ENCODE measurements around the gene MROH2A.

The MROH2A gene

DNA sequence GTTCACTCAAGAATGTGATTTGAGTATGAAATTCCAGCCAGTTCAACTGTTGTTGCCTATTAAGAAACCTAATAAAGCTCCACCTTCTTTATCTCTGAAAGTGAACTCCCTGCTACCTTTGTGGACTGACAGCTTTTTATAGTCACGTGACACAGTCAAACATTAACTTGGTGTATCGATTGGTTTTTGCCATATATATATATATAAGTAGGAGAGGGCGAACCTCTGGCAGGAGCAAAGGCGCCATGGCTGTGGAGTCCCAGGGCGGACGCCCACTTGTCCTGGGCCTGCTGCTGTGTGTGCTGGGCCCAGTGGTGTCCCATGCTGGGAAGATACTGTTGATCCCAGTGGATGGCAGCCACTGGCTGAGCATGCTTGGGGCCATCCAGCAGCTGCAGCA is 18.1 kb upstream of the MROH2A start, which contains the start of gene UGT1A1:
Gene UGT1A1, plus strand, starts transcription at position 228 of the 400 bp plus-strand sequence. Its CDS starts 18 bp downstream, at position 246.
- TF ChIP-seq ZNF585B (tag by site-specific recombination; IDR thresholded peaks at IDR 0.05), result no peak
- TF ChIP-seq ZNF266 (tag by site-specific recombination; IDR thresholded peaks at IDR 0.05; ENCODE audit: low read depth), result no peak
- no peak for TF ChIP-seq ZNF174 (tag by site-specific recombination; IDR thresholded peaks at IDR 0.05)
- CTCF ChIA-PET, result no interaction called here
- POLR2A ChIA-PET, result no interaction called here
- H3K9me3 ChIP-seq (ENCODE audit: control insufficient read depth, insufficient read depth, low read depth, low read length), result no peaks in the 10 kb centered on the region
- H3K4me1 ChIP-seq (ENCODE audit: control insufficient read depth, insufficient read depth, low read length), result no peaks in the 10 kb centered on the region
- H3K36me3 ChIP-seq (ENCODE audit: control insufficient read depth in 2 of 2, insufficient read depth in 1 of 2, low read length in 2 of 2), result no peaks in the 10 kb centered on the region
- no peak within 1 kb of the TSS for H3K27ac ChIP-seq (ENCODE audit: extremely low read depth, low read depth, low read length)
- no peak within 1 kb of the TSS for H3K4me3 ChIP-seq (ENCODE audit: low read depth, low read length)

DNA sequence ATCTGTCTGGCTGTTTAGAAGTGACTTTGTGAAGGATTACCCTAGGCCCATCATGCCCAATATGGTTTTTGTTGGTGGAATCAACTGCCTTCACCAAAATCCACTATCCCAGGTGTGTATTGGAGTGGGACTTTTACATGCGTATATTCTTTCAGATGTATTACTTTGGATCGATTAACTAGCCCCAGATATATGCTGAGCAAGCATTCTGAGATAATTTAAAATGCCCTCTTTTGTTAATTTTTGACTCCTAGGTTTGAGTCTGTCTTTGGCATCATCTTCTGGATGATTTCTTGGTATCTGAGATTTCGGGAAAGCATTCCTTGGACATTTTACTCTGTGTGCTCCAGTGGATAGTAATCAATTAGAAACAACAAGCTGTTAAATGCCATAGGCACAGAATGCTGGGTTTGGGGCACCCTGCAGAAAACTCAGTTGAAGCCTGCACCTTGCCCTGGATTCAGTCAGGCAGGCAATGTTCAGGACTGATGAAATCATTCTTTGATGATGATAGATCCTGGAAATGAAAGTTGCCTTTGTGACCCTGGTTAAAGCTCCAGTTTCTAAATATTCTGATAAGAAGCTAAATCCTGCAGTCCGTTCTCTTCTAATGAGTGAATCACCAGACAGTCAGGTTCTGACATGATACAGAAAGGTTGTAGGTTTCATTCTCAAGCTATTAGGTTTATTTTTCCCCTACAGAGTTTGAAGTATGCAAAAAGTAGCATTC is 16.9 kb upstream of the MROH2A start:
- POLR2A ChIA-PET, result interaction anchor here (0.6 kb wide), 1 partner anchor 195 kb away, joined by 4 read pairs; no protein-coding TSS in a partner anchor
- Histone ChIP-seq H3K36me3 (ENCODE audit: control insufficient read depth in 2 of 2, insufficient read depth in 1 of 2, low read length in 2 of 2) (no peaks in the 10 kb centered on the region), H3K27ac (ENCODE audit: extremely low read depth, low read depth, low read length) (no peak overlapping the region), H3K4me1 (ENCODE audit: control insufficient read depth, insufficient read depth, low read length) (no peaks in the 10 kb centered on the region), H3K4me3 (ENCODE audit: low read depth, low read length) (no peak overlapping the region), H3K9me3 (ENCODE audit: control insufficient read depth, insufficient read depth, low read depth, low read length) (no peaks in the 10 kb centered on the region)
- no peak for TF ChIP-seq ZFP69B (tag by site-specific recombination; IDR thresholded peaks at IDR 0.05)
- no peak for TF ChIP-seq ZNF561 (tag by site-specific recombination; IDR thresholded peaks at IDR 0.05; ENCODE audit: borderline replicate concordance)
- TF ChIP-seq ZSCAN30 (tag by site-specific recombination; IDR thresholded peaks at IDR 0.05), result no peak
- CTCF ChIA-PET, result interaction anchor here (0.5 to 0.7 kb wide), 2 partner anchors 30 to 1214 kb away, joined by 3 to 4 read pairs; no protein-coding TSS in a partner anchor

DNA sequence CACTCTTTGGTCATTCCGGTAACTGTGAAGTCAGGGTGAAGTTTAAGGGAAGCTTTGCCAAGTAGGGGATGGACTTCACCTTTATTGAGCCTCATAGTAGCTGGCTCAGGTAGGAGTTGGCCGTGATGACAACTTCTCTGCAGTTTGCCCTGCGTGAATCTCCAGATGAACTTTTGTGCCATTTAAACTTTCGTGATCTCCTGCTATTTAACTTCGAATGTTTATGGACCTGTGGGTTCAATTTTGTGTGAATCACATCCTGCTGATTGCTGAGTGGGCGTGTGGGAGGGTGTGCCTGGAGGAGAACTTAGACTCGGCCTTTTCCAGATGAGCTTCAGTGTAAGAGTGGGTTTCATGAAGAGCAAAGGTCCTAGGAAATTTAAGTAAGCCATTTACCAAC is 13.9 kb upstream of the MROH2A start:
- H3K9me3 ChIP-seq (ENCODE audit: control insufficient read depth, insufficient read depth, low read depth, low read length), result no peaks in the 10 kb centered on the region
- no peak overlapping the region for H3K4me3 ChIP-seq (ENCODE audit: low read depth, low read length)
- POLR2A ChIA-PET, result no interaction called here
- H3K36me3 ChIP-seq (ENCODE audit: control insufficient read depth in 2 of 2, insufficient read depth in 1 of 2, low read length in 2 of 2), result no peaks in the 10 kb centered on the region
- no peaks in the 10 kb centered on the region for H3K4me1 ChIP-seq (ENCODE audit: control insufficient read depth, insufficient read depth, low read length)
- TF ChIP-seq EGR2 (tag by site-specific recombination; IDR thresholded peaks at IDR 0.05; ENCODE audit: low read depth), result peak; percentile 68
- no peak for TF ChIP-seq FEZF1 (tag by site-specific recombination; IDR thresholded peaks at IDR 0.05)
- peak; percentile 77 for TF ChIP-seq ZFHX2 (tag by site-specific recombination; conservative IDR thresholded peaks at IDR 0.05)
- no peak for TF ChIP-seq ZEB2 (tag by site-specific recombination; IDR thresholded peaks at IDR 0.05)
- no peak for TF ChIP-seq ZNF184 (tag by site-specific recombination; IDR thresholded peaks at IDR 0.05)
- H3K27ac ChIP-seq (ENCODE audit: extremely low read depth, low read depth, low read length), result no peak overlapping the region
- CTCF ChIA-PET, result no interaction called here

DNA sequence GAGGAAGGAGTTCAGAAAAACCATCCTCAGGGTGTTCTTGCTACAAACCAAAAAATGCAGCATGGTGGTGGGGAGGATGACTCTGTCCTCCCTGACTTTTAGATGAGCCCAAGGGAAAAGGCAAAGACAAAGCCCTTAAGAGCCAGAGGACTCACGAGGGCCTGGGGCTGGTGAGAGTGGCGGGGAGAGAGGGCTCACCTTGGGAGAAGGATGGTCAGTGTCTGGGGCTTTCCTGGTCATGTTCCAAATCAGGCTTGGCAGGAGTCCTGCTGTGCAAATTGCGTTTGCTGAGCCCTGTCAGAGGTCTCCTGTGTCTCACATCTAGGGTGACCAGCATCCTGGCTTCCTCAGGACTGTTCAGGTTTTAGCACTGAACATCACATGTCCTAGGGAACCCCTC is 13.4 kb upstream of the MROH2A start:
- no peak overlapping the region for H3K27ac ChIP-seq (ENCODE audit: extremely low read depth, low read depth, low read length)
- ChIA-PET CTCF (no interaction called here), POLR2A (no interaction called here)
- TF ChIP-seq ZNF324 (tag by site-specific recombination; IDR thresholded peaks at IDR 0.05) (no peak), ZNF561 (tag by site-specific recombination; IDR thresholded peaks at IDR 0.05; ENCODE audit: borderline replicate concordance) (no peak), ZBTB1 (tag by site-specific recombination; IDR thresholded peaks at IDR 0.05) (no peak), OVOL3 (tag by site-specific recombination; IDR thresholded peaks at IDR 0.05) (no peak), HOXC10 (CRISPR knock-in tag; IDR thresholded peaks at IDR 0.05) (no peak), ZFHX2 (tag by site-specific recombination; conservative IDR thresholded peaks at IDR 0.05) (no peak)
- TF ChIP-seq, protein P1, sequence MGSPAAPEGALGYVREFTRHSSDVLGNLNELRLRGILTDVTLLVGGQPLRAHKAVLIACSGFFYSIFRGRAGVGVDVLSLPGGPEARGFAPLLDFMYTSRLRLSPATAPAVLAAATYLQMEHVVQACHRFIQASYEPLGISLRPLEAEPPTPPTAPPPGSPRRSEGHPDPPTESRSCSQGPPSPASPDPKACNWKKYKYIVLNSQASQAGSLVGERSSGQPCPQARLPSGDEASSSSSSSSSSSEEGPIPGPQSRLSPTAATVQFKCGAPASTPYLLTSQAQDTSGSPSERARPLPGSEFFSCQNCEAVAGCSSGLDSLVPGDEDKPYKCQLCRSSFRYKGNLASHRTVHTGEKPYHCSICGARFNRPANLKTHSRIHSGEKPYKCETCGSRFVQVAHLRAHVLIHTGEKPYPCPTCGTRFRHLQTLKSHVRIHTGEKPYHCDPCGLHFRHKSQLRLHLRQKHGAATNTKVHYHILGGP (tag by site-specific recombination; IDR thresholded peaks at IDR 0.05), result no peak
- TF ChIP-seq, protein P2, sequence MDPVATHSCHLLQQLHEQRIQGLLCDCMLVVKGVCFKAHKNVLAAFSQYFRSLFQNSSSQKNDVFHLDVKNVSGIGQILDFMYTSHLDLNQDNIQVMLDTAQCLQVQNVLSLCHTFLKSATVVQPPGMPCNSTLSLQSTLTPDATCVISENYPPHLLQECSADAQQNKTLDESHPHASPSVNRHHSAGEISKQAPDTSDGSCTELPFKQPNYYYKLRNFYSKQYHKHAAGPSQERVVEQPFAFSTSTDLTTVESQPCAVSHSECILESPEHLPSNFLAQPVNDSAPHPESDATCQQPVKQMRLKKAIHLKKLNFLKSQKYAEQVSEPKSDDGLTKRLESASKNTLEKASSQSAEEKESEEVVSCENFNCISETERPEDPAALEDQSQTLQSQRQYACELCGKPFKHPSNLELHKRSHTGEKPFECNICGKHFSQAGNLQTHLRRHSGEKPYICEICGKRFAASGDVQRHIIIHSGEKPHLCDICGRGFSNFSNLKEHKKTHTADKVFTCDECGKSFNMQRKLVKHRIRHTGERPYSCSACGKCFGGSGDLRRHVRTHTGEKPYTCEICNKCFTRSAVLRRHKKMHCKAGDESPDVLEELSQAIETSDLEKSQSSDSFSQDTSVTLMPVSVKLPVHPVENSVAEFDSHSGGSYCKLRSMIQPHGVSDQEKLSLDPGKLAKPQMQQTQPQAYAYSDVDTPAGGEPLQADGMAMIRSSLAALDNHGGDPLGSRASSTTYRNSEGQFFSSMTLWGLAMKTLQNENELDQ (tag by site-specific recombination; IDR thresholded peaks at IDR 0.05; ENCODE audit: low read depth), result no peak
- TF ChIP-seq, protein P3, sequence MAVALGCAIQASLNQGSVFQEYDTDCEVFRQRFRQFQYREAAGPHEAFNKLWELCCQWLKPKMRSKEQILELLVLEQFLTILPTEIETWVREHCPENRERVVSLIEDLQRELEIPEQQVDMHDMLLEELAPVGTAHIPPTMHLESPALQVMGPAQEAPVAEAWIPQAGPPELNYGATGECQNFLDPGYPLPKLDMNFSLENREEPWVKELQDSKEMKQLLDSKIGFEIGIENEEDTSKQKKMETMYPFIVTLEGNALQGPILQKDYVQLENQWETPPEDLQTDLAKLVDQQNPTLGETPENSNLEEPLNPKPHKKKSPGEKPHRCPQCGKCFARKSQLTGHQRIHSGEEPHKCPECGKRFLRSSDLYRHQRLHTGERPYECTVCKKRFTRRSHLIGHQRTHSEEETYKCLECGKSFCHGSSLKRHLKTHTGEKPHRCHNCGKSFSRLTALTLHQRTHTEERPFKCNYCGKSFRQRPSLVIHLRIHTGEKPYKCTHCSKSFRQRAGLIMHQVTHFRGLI (tag by site-specific recombination; IDR thresholded peaks at IDR 0.05), result no peak
- TF ChIP-seq, protein P4, sequence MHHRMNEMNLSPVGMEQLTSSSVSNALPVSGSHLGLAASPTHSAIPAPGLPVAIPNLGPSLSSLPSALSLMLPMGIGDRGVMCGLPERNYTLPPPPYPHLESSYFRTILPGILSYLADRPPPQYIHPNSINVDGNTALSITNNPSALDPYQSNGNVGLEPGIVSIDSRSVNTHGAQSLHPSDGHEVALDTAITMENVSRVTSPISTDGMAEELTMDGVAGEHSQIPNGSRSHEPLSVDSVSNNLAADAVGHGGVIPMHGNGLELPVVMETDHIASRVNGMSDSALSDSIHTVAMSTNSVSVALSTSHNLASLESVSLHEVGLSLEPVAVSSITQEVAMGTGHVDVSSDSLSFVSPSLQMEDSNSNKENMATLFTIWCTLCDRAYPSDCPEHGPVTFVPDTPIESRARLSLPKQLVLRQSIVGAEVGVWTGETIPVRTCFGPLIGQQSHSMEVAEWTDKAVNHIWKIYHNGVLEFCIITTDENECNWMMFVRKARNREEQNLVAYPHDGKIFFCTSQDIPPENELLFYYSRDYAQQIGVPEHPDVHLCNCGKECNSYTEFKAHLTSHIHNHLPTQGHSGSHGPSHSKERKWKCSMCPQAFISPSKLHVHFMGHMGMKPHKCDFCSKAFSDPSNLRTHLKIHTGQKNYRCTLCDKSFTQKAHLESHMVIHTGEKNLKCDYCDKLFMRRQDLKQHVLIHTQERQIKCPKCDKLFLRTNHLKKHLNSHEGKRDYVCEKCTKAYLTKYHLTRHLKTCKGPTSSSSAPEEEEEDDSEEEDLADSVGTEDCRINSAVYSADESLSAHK (tag by site-specific recombination; IDR thresholded peaks at IDR 0.05), result no peak
- H3K4me1 ChIP-seq (ENCODE audit: control insufficient read depth, insufficient read depth, low read length), result no peaks in the 10 kb centered on the region
- no peak overlapping the region for H3K4me3 ChIP-seq (ENCODE audit: low read depth, low read length)
- H3K9me3 ChIP-seq (ENCODE audit: control insufficient read depth, insufficient read depth, low read depth, low read length), result no peaks in the 10 kb centered on the region
- H3K36me3 ChIP-seq (ENCODE audit: control insufficient read depth in 2 of 2, insufficient read depth in 1 of 2, low read length in 2 of 2), result no peaks in the 10 kb centered on the region

Data from HEK293 (cell line).